ENCODE measurements around the gene MRM2. TPM values are rescaled to one million over a fixed set of nuclear protein-coding genes. Genes with fewer than 3 reads are reported as not detected.
A peak's percentile ranks its signal among the peaks of the same experiment; 100 is the strongest.

MRM2 gene
- total RNA-seq, 1 donor from 2014 or later: 16.7 TPM

- no peak overlapping the region for H3K9ac ChIP-seq (ENCODE audit: low read depth in 1 of 3, low read length in 3 of 3)
- no peak overlapping the region for H3K27ac ChIP-seq (ENCODE audit: low read depth, low read length)
- H3K27me3 ChIP-seq (ENCODE audit: control insufficient read depth in 3 of 3, insufficient read depth in 3 of 3, low read length in 3 of 3): no peaks in the 10 kb centered on the region
- H3K36me3 ChIP-seq (ENCODE audit: control insufficient read depth in 3 of 3, insufficient read depth in 3 of 3, low read length in 3 of 3): peaks cover 8 to 20% (median 8%) of the 10 kb centered on the region in 3 donors
- no peak overlapping the region for H3K4me3 ChIP-seq (ENCODE audit: low read length in 3 of 3)
- no peaks in the 10 kb centered on the region for H3K9me3 ChIP-seq (ENCODE audit: control insufficient read depth in 3 of 3, low read length in 3 of 3)
- no peaks in the 10 kb centered on the region for H3K4me1 ChIP-seq (ENCODE audit: control insufficient read depth in 3 of 3, insufficient read depth in 3 of 3, low read length in 3 of 3)
These were observed 14.5 kb upstream of the MRM2 start for GRCh38 chr7:2256306-2257045.

GRCh38 chr7:2255145-2256139 lies 13.4 kb upstream of the MRM2 start:
- Histone ChIP-seq H3K4me1 (ENCODE audit: control insufficient read depth in 3 of 3, insufficient read depth in 3 of 3, low read length in 3 of 3) (no peaks in the 10 kb centered on the region), H3K27ac (ENCODE audit: low read depth, low read length) (no peak overlapping the region), H3K9me3 (ENCODE audit: control insufficient read depth in 3 of 3, low read length in 3 of 3) (no peaks in the 10 kb centered on the region), H3K9ac (ENCODE audit: low read depth in 1 of 3, low read length in 3 of 3) (no peak overlapping the region), H3K4me3 (ENCODE audit: low read length in 3 of 3) (no peak overlapping the region), H3K36me3 (ENCODE audit: control insufficient read depth in 3 of 3, insufficient read depth in 3 of 3, low read length in 3 of 3) (peaks cover 8 to 20% (median 8%) of the 10 kb centered on the region in 3 donors), H3K27me3 (ENCODE audit: control insufficient read depth in 3 of 3, insufficient read depth in 3 of 3, low read length in 3 of 3) (no peaks in the 10 kb centered on the region)

- Histone ChIP-seq H3K27me3 (ENCODE audit: control insufficient read depth in 3 of 3, insufficient read depth in 3 of 3, low read length in 3 of 3) (no peaks in the 10 kb centered on the region), H3K4me1 (ENCODE audit: control insufficient read depth in 3 of 3, insufficient read depth in 3 of 3, low read length in 3 of 3) (peaks cover 0 to 3% (median 0%) of the 10 kb centered on the region in 3 donors), H3K9me3 (ENCODE audit: control insufficient read depth in 3 of 3, low read length in 3 of 3) (no peaks in the 10 kb centered on the region), H3K36me3 (ENCODE audit: control insufficient read depth in 3 of 3, insufficient read depth in 3 of 3, low read length in 3 of 3) (peaks cover 8 to 20% (median 8%) of the 10 kb centered on the region in 3 donors), H3K4me3 (ENCODE audit: low read length in 3 of 3) (no peak overlapping the region), H3K9ac (ENCODE audit: low read depth in 1 of 3, low read length in 3 of 3) (no peak overlapping the region), H3K27ac (ENCODE audit: low read depth, low read length) (no peak overlapping the region)
These were observed 12.6 kb upstream of the MRM2 start for GRCh38 chr7:2254429-2255144.

- Histone ChIP-seq H3K4me1 (ENCODE audit: control insufficient read depth in 3 of 3, insufficient read depth in 3 of 3, low read length in 3 of 3) (peaks cover 3 to 7% (median 3%) of the 10 kb centered on the region in 3 donors), H3K9ac (ENCODE audit: low read depth in 1 of 3, low read length in 3 of 3) (no peak overlapping the region), H3K27ac (ENCODE audit: low read depth, low read length) (no peak overlapping the region), H3K36me3 (ENCODE audit: control insufficient read depth in 3 of 3, insufficient read depth in 3 of 3, low read length in 3 of 3) (peaks cover 8 to 18% (median 8%) of the 10 kb centered on the region in 3 donors), H3K27me3 (ENCODE audit: control insufficient read depth in 3 of 3, insufficient read depth in 3 of 3, low read length in 3 of 3) (no peaks in the 10 kb centered on the region), H3K9me3 (ENCODE audit: control insufficient read depth in 3 of 3, low read length in 3 of 3) (no peaks in the 10 kb centered on the region), H3K4me3 (ENCODE audit: low read length in 3 of 3) (no peak overlapping the region)
These were observed 11.7 kb upstream of the MRM2 start for GRCh38 chr7:2253525-2254244.

- Histone ChIP-seq H3K27ac (ENCODE audit: low read depth, low read length) (no peak overlapping the region), H3K36me3 (ENCODE audit: control insufficient read depth in 3 of 3, insufficient read depth in 3 of 3, low read length in 3 of 3) (peaks cover 8 to 18% (median 8%) of the 10 kb centered on the region in 3 donors), H3K27me3 (ENCODE audit: control insufficient read depth in 3 of 3, insufficient read depth in 3 of 3, low read length in 3 of 3) (no peaks in the 10 kb centered on the region), H3K4me1 (ENCODE audit: control insufficient read depth in 3 of 3, insufficient read depth in 3 of 3, low read length in 3 of 3) (peaks cover 4 to 7% (median 5%) of the 10 kb centered on the region in 3 donors), H3K9ac (ENCODE audit: low read depth in 1 of 3, low read length in 3 of 3) (no peak overlapping the region), H3K9me3 (ENCODE audit: control insufficient read depth in 3 of 3, low read length in 3 of 3) (no peaks in the 10 kb centered on the region), H3K4me3 (ENCODE audit: low read length in 3 of 3) (no peak overlapping the region)
These were observed 11.0 kb upstream of the MRM2 start for GRCh38 chr7:2253021-2253420.

- Histone ChIP-seq H3K4me1 (ENCODE audit: control insufficient read depth in 3 of 3, insufficient read depth in 3 of 3, low read length in 3 of 3) (peaks cover 4 to 7% (median 5%) of the 10 kb centered on the region in 3 donors), H3K4me3 (ENCODE audit: low read length in 3 of 3) (no peak overlapping the region), H3K27me3 (ENCODE audit: control insufficient read depth in 3 of 3, insufficient read depth in 3 of 3, low read length in 3 of 3) (no peaks in the 10 kb centered on the region), H3K36me3 (ENCODE audit: control insufficient read depth in 3 of 3, insufficient read depth in 3 of 3, low read length in 3 of 3) (peaks cover 8 to 18% (median 8%) of the 10 kb centered on the region in 3 donors), H3K9me3 (ENCODE audit: control insufficient read depth in 3 of 3, low read length in 3 of 3) (no peaks in the 10 kb centered on the region), H3K9ac (ENCODE audit: low read depth in 1 of 3, low read length in 3 of 3) (no peak overlapping the region), H3K27ac (ENCODE audit: low read depth, low read length) (no peak overlapping the region)
These were observed 10.1 kb upstream of the MRM2 start for GRCh38 chr7:2251841-2252771.

- peaks cover 4 to 15% (median 8%) of the 10 kb centered on the region in 3 donors for H3K36me3 ChIP-seq (ENCODE audit: control insufficient read depth in 3 of 3, insufficient read depth in 3 of 3, low read length in 3 of 3)
- no peak overlapping the region for H3K9ac ChIP-seq (ENCODE audit: low read depth in 1 of 3, low read length in 3 of 3)
- no peaks in the 10 kb centered on the region for H3K27me3 ChIP-seq (ENCODE audit: control insufficient read depth in 3 of 3, insufficient read depth in 3 of 3, low read length in 3 of 3)
- H3K4me3 ChIP-seq (ENCODE audit: low read length in 3 of 3): no peak overlapping the region
- H3K27ac ChIP-seq (ENCODE audit: low read depth, low read length): no peak overlapping the region
- H3K9me3 ChIP-seq (ENCODE audit: control insufficient read depth in 3 of 3, low read length in 3 of 3): no peaks in the 10 kb centered on the region
- peaks cover 4 to 7% (median 5%) of the 10 kb centered on the region in 3 donors for H3K4me1 ChIP-seq (ENCODE audit: control insufficient read depth in 3 of 3, insufficient read depth in 3 of 3, low read length in 3 of 3)
These were observed 9.4 kb upstream of the MRM2 start for GRCh38 chr7:2251381-2251780.

- Histone ChIP-seq H3K27me3 (ENCODE audit: control insufficient read depth in 3 of 3, insufficient read depth in 3 of 3, low read length in 3 of 3) (no peaks in the 10 kb centered on the region), H3K9ac (ENCODE audit: low read depth in 1 of 3, low read length in 3 of 3) (no peak overlapping the region), H3K4me1 (ENCODE audit: control insufficient read depth in 3 of 3, insufficient read depth in 3 of 3, low read length in 3 of 3) (peaks cover 4 to 7% (median 5%) of the 10 kb centered on the region in 3 donors), H3K4me3 (ENCODE audit: low read length in 3 of 3) (no peak overlapping the region), H3K27ac (ENCODE audit: low read depth, low read length) (peak overlapping the region; percentile 47), H3K9me3 (ENCODE audit: control insufficient read depth in 3 of 3, low read length in 3 of 3) (no peaks in the 10 kb centered on the region), H3K36me3 (ENCODE audit: control insufficient read depth in 3 of 3, insufficient read depth in 3 of 3, low read length in 3 of 3) (peaks cover 3 to 6% (median 5%) of the 10 kb centered on the region in 3 donors)
These were observed 7.8 kb upstream of the MRM2 start for GRCh38 chr7:2249744-2250323.
